Prostate gland (tissue), 2 donors: ENCODE data around the gene IMMP2L. TPM values are rescaled to one million over a fixed set of nuclear protein-coding genes. Genes with fewer than 3 reads are reported as not detected.

ENCODE experiments used
- DNase-seq: peaks from one replicate; pipeline ENCODE4 v3.0.0-alpha.2; 2019; ENCODE audit warnings: low spot score
- H3K27ac ChIP-seq, 2 donors: fragments of 200-600 bp; sonication (generic); 2 replicates each; pipeline ENCODE4 v1.5.1; 2017 to 2019
- H3K27me3 ChIP-seq: fragments of 200-600 bp; sonication (generic); replicated peaks from 2 replicates; pipeline ENCODE4 v1.5.1; 2019; ENCODE audit not compliant: insufficient read depth
- H3K36me3 ChIP-seq, 2 donors: fragments of 200-600 bp; sonication (generic); 1 replicate in 1 of 2; 2 replicates in 1 of 2; pipeline versions ENCODE4 v1.5.1 to v1.8.1; 2017 to 2019
- H3K4me1 ChIP-seq: fragments of 200-600 bp; sonication (generic); replicated peaks from 2 replicates; pipeline ENCODE4 v1.5.1; 2019
- H3K4me3 ChIP-seq, 2 donors: fragments of 200-600 bp; sonication (generic); 2 replicates each; pipeline ENCODE4 v1.5.1; 2017 to 2019
- H3K9me3 ChIP-seq: fragments of 200-600 bp; sonication (generic); 2 replicates; pipeline ENCODE4 v1.5.1; 2017
- CTCF ChIP-seq, 4 experiments: fragments of 200-600 bp in 2 of 4; fragments of 450-650 bp in 2 of 4; sonication (generic) in 2 of 4; IDR thresholded peaks; 1 replicate in 3 of 4; 2 replicates in 1 of 4; pipeline ENCODE4 v1.5.1; 2016 to 2019; ENCODE audit warnings: antibody characterized with exemption in 4 of 4, mild to moderate bottlenecking in 2 of 4, moderate library complexity in 2 of 4
- POLR2A ChIP-seq: fragments of 450-650 bp; IDR thresholded peaks from one replicate; pipeline ENCODE4 v1.6.1; 2016; ENCODE audit warnings: antibody characterized with exemption, mild to moderate bottlenecking
- POLR2AphosphoS5 ChIP-seq: sonication (generic); formaldehyde crosslinking; IDR thresholded peaks from one replicate; pipeline ENCODE4 v1.6.1; 2017; ENCODE audit warnings: antibody characterized with exemption
- WGBS: methylation state at CpG from one replicate; pipeline ENCODE4 v1.1.5; 2018; 5-methylcytosine and 5-hydroxymethylcytosine counted together
- intact Hi-C: fragments of 100-400 bp; cut with DNase I; formaldehyde crosslinking; loops from one replicate; pipeline ENCODE4 v1.14.2; 2022
- total RNA-seq, 2 donors: library from RNA; depleted of rRNA; stranded (reverse); fragments of >200 nt; gene quantifications; one replicate each; pipeline ENCODE4 v1.1.0, GENCODE V29; 2016

Gene IMMP2L
- total RNA-seq, 2 donors from 2014 or later = 16.9 to 20.4 TPM

GRCh38 chr7:110890101-110890500 lies 672.2 kb downstream of the IMMP2L start:
- TF ChIP-seq POLR2AphosphoS5 (no peak), CTCF (IDR thresholded peaks at IDR 0.05) (no peak), POLR2A (no peak)
- no peaks in the 10 kb centered on the region for H3K4me1 ChIP-seq
- no peak overlapping the region for H3K4me3 ChIP-seq
- DNase-seq = no peak
- H3K27me3 ChIP-seq = no peaks in the 10 kb centered on the region
- 93% methylated on average over 4 of the region's 4 CpGs for WGBS
- H3K27ac ChIP-seq = no peak overlapping the region
- no peaks in the 10 kb centered on the region for H3K9me3 ChIP-seq
- intact Hi-C loops = no loop called here
- no peaks in the 10 kb centered on the region for H3K36me3 ChIP-seq

GRCh38 chr7:110889335-110889734 lies 673.0 kb downstream of the IMMP2L start:
- H3K27me3 ChIP-seq = no peaks in the 10 kb centered on the region
- H3K9me3 ChIP-seq = no peaks in the 10 kb centered on the region
- intact Hi-C loops = no loop called here
- H3K27ac ChIP-seq = no peak overlapping the region
- H3K4me3 ChIP-seq = no peak overlapping the region
- DNase-seq = no peak
- TF ChIP-seq POLR2A (no peak), POLR2AphosphoS5 (no peak), CTCF (IDR thresholded peaks at IDR 0.05) (no peak)
- no peaks in the 10 kb centered on the region for H3K4me1 ChIP-seq
- H3K36me3 ChIP-seq = no peaks in the 10 kb centered on the region
- 95% methylated on average over 6 of the region's 6 CpGs for WGBS

- WGBS = 53% methylated on average over 3 of the region's 3 CpGs
- Histone ChIP-seq H3K27ac (no peak overlapping the region), H3K27me3 (no peaks in the 10 kb centered on the region), H3K4me1 (no peaks in the 10 kb centered on the region), H3K36me3 (no peaks in the 10 kb centered on the region), H3K4me3 (no peak overlapping the region), H3K9me3 (no peaks in the 10 kb centered on the region)
- intact Hi-C loops = no loop called here
- no peak for TF ChIP-seq CTCF (IDR thresholded peaks at IDR 0.05)
- TF ChIP-seq POLR2AphosphoS5 = no peak
- TF ChIP-seq POLR2A = no peak
- no peak for DNase-seq
Observed at GRCh38 chr7:110888641-110889040, 673.7 kb downstream of the IMMP2L start.

GRCh38 chr7:110885474-110885873 lies 676.8 kb downstream of the IMMP2L start:
- TF ChIP-seq POLR2AphosphoS5 = no peak
- no peak for TF ChIP-seq CTCF (IDR thresholded peaks at IDR 0.05)
- no peak for TF ChIP-seq POLR2A
- Histone ChIP-seq H3K4me3 (no peak overlapping the region), H3K36me3 (no peaks in the 10 kb centered on the region), H3K27ac (no peak overlapping the region), H3K4me1 (no peaks in the 10 kb centered on the region), H3K27me3 (no peaks in the 10 kb centered on the region), H3K9me3 (no peaks in the 10 kb centered on the region)
- DNase-seq = no peak
- 91% methylated on average over 4 of the region's 4 CpGs for WGBS
- intact Hi-C loops = no loop called here

- intact Hi-C loops = no loop called here
- Histone ChIP-seq H3K27ac (no peak overlapping the region), H3K27me3 (no peaks in the 10 kb centered on the region), H3K36me3 (no peaks in the 10 kb centered on the region), H3K9me3 (no peaks in the 10 kb centered on the region), H3K4me3 (no peak overlapping the region), H3K4me1 (no peaks in the 10 kb centered on the region)
- no peak for DNase-seq
- WGBS = 65% methylated on average over 2 of the region's 2 CpGs
- TF ChIP-seq CTCF (IDR thresholded peaks at IDR 0.05) = no peak
- no peak for TF ChIP-seq POLR2A
- TF ChIP-seq POLR2AphosphoS5 = no peak
Observed at GRCh38 chr7:110881721-110882120, 680.6 kb downstream of the IMMP2L start.
